ENCODE results near the gene TTC16. TPM values are rescaled to one million over a fixed set of nuclear protein-coding genes. Genes with fewer than 3 reads are reported as not detected.
"Not testable (repeated sequence)": the region's sequence is repeated elsewhere in the genome, so short reads cannot be mapped to it uniquely, and the experiment has no call there.

TTC16 gene
- total RNA-seq, 1 experiment from 2014 or later = 0.26 TPM

DNA sequence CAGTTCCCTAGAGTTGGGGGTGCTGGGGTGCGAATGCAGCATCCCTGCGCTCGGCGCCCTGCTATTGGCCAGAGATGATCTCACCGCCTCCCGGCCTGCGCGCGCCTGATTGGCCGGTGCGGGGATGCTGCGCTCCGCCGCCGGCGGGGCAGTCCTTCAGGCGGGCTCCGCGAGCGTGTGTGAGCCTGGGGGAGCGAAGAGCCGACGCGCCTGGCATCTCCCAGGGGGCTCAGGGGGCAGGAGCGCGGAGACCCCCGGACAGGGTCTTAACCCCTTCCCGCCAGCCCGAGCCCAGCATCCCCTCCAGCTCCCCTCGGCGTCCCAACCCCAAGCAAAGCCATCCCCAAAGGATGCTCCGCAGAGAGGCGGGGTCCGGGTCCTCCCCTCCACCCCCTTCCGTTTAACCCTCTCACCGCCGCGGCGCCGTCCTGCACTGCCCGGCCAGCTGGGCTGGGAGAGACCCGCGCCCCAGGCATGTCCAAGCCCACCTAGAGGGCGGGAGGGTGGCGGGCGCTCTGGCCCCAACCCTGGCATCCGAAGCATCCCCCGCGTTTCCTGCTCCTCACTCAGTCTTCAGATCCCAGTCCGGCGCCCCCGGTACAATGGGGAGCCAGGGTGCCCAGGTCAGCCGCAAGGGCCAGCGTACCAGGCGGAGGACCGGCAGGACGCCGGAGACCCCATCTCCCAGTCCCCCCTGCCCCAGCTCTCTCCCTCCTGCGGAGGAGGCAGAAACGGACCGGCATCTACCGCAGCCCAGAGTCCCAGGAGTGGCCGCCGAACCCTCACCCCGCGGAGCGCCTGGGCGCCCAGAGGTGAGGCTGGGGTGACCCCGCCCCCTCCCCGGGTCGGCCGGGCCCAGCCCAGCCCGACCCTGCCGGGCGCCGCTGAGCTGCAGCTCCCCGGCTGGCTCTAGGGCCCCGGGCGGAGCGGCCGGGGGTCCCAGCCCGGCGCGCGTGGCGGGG lies 38.5 kb downstream of the TTC16 start:
- ChIA-PET CTCF (no interaction called here), POLR2A (ENCODE audit: unreplicated experiment) (no interaction called here)
- H3K79me2 ChIP-seq (ENCODE audit: low read depth) = no peaks in the 10 kb centered on the region
- no peak overlapping the region for H2AFZ ChIP-seq
- no peak overlapping the region for H3K27ac ChIP-seq
- H3F3A ChIP-seq (ENCODE audit: insufficient read depth, low read depth) = no peaks in the 10 kb centered on the region; the same call in 1 of the 2 replicates
- no peaks in the 10 kb centered on the region for H4K20me1 ChIP-seq (ENCODE audit: insufficient read depth)
- no peaks in the 10 kb centered on the region for H3K9me3 ChIP-seq (ENCODE audit: insufficient read depth, low read depth)
- no peaks in the 10 kb centered on the region for H3K4me1 ChIP-seq (replicated peaks; ENCODE audit: insufficient read depth)
- intact Hi-C loops (cut with micrococcal nuclease; ENCODE audit: unreplicated experiment) = no loop called here
- H3K9me2 ChIP-seq (ENCODE audit: insufficient read depth) = no peaks in the 10 kb centered on the region
- H3K4me2 ChIP-seq = no peak overlapping the region
- peaks cover 49% of the 10 kb centered on the region for H3K27me3 ChIP-seq (ENCODE audit: insufficient read depth, low read depth)
- no peak overlapping the region for H3K4me3 ChIP-seq
- TF ChIP-seq, protein P1, sequence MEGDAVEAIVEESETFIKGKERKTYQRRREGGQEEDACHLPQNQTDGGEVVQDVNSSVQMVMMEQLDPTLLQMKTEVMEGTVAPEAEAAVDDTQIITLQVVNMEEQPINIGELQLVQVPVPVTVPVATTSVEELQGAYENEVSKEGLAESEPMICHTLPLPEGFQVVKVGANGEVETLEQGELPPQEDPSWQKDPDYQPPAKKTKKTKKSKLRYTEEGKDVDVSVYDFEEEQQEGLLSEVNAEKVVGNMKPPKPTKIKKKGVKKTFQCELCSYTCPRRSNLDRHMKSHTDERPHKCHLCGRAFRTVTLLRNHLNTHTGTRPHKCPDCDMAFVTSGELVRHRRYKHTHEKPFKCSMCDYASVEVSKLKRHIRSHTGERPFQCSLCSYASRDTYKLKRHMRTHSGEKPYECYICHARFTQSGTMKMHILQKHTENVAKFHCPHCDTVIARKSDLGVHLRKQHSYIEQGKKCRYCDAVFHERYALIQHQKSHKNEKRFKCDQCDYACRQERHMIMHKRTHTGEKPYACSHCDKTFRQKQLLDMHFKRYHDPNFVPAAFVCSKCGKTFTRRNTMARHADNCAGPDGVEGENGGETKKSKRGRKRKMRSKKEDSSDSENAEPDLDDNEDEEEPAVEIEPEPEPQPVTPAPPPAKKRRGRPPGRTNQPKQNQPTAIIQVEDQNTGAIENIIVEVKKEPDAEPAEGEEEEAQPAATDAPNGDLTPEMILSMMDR (conservative IDR thresholded peaks at IDR 0.05) = no peak
- TF ChIP-seq EZH2 (IDR thresholded peaks at IDR 0.05; ENCODE audit: low read depth) = no peak
- BruUV-seq (replicated peaks) = no TSS peak
- H3K36me3 ChIP-seq (ENCODE audit: low read depth) = no peaks in the 10 kb centered on the region
- DNase-seq = no peak

DNA sequence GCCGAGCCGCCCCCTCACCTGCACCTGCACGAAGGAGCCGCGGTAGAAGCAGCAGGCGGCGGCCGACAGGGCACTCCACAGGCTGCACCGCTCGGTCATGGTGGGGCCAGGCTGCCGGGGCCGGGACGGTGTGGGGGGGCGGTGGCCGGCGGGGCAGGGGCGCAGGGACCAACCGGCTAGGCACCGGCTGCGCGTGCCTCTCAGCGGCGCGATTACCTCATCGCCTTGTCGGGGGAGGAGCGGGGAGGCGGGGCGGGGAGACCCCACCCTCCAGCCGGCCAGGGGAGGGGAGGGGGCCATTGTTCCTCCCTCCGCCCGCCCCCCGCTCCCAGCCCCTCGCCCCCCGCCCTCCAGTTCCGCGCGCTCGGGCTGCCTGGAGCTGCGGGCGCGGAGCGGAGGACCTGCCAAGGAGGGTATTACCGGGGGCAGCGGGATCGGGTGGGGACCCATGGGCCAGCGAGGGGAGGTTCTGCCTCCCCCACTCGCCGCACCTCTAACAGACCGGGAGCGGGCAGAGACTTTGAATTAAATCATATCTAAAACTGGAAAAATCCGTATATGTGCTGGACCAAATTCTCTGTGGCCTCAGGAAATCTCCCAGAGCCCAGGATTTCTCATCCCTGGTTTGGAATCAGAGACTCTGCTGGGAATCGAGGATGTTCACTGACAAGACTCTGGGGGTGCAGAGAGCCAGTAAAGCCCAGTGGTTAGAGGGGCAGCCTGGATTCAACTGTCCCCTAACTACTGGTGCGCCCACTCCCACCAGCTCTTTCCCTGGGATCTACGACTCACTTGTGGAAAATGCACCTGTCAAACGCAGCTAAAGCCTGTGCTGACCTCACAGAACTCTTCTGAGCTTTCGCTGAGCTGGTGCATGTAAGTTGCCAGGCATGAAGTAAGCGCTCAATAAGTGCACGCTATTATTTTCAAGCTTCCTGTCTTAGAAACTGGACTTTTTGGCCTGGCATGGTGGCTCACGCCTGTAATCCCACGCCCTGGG lies 39.5 kb downstream of the TTC16 start:
- peaks cover 50% of the 10 kb centered on the region for H3K27me3 ChIP-seq (ENCODE audit: insufficient read depth, low read depth)
- H3K27ac ChIP-seq = no peak overlapping the region
- H3K4me2 ChIP-seq = no peak overlapping the region
- H4K20me1 ChIP-seq (ENCODE audit: insufficient read depth) = no peaks in the 10 kb centered on the region
- ChIA-PET POLR2A (ENCODE audit: unreplicated experiment) (no interaction called here), CTCF (interaction anchor here (0.6 to 1.0 kb wide), 2 partner anchors 10 to 121 kb away, joined by 3 to 8 read pairs; no protein-coding TSS in a partner anchor)
- no peaks in the 10 kb centered on the region for H3K79me2 ChIP-seq (ENCODE audit: low read depth)
- intact Hi-C loops (cut with micrococcal nuclease; ENCODE audit: unreplicated experiment) = no loop called here
- H2AFZ ChIP-seq = no peak overlapping the region
- no peaks in the 10 kb centered on the region; the same call in 1 of the 2 replicates for H3F3A ChIP-seq (ENCODE audit: insufficient read depth, low read depth)
- DNase-seq = no peak
- TF ChIP-seq, protein P1 (conservative IDR thresholded peaks at IDR 0.05) = no peak
- TF ChIP-seq EZH2 (IDR thresholded peaks at IDR 0.05; ENCODE audit: low read depth) = no peak
- no peak overlapping the region for H3K4me3 ChIP-seq
- no peaks in the 10 kb centered on the region for H3K4me1 ChIP-seq (replicated peaks; ENCODE audit: insufficient read depth)
- no peaks in the 10 kb centered on the region for H3K9me3 ChIP-seq (ENCODE audit: insufficient read depth, low read depth)
- no peaks in the 10 kb centered on the region for H3K9me2 ChIP-seq (ENCODE audit: insufficient read depth)
- no TSS peak for BruUV-seq (replicated peaks)
- H3K36me3 ChIP-seq (ENCODE audit: low read depth) = no peaks in the 10 kb centered on the region

DNA sequence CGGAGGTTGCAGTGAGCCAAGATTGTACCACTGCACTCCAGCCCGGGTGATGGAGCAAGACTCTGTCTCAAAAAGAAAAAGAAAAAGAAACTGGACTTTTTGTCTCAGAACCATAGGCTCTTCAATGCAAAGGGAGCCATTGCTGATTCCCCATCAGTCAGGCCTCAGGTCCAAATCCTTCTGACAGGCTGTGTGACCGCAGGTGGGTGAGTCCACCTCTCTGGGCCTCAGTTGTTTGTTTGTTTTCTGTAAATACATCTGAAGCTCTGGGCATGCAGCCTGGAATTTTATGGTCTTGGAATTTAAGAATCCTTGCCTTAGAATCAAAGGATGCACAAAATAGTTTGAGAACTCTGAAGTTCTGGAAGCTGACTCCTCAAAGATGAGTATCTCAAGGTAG lies 40.4 kb downstream of the TTC16 start:
- no peak overlapping the region for H2AFZ ChIP-seq
- no peaks in the 10 kb centered on the region for H3K9me2 ChIP-seq (ENCODE audit: insufficient read depth)
- H3K4me1 ChIP-seq (replicated peaks; ENCODE audit: insufficient read depth) = no peaks in the 10 kb centered on the region
- BruUV-seq (replicated peaks) = no TSS peak
- H3K4me3 ChIP-seq = no peak overlapping the region
- TF ChIP-seq, protein P1 (conservative IDR thresholded peaks at IDR 0.05) = no peak
- no peak for TF ChIP-seq EZH2 (IDR thresholded peaks at IDR 0.05; ENCODE audit: low read depth)
- H3K79me2 ChIP-seq (ENCODE audit: low read depth) = no peaks in the 10 kb centered on the region
- H3F3A ChIP-seq (ENCODE audit: insufficient read depth, low read depth) = no peaks in the 10 kb centered on the region; the same call in 1 of the 2 replicates
- no peak overlapping the region for H3K27ac ChIP-seq
- POLR2A ChIA-PET (ENCODE audit: unreplicated experiment) = interaction anchor here (0.6 kb wide), 1 partner anchor 50 kb away, joined by 3 read pairs; no protein-coding TSS in a partner anchor
- H3K4me2 ChIP-seq = no peak overlapping the region
- no peaks in the 10 kb centered on the region for H3K36me3 ChIP-seq (ENCODE audit: low read depth)
- H4K20me1 ChIP-seq (ENCODE audit: insufficient read depth) = no peaks in the 10 kb centered on the region
- peaks cover 54% of the 10 kb centered on the region for H3K27me3 ChIP-seq (ENCODE audit: insufficient read depth, low read depth)
- intact Hi-C loops (cut with micrococcal nuclease; ENCODE audit: unreplicated experiment) = no loop called here
- DNase-seq = no peak
- CTCF ChIA-PET = interaction anchor here (0.9 to 1.0 kb wide), 2 partner anchors 9 to 362 kb away, joined by 3 to 4 read pairs; no protein-coding TSS in a partner anchor
- no peaks in the 10 kb centered on the region for H3K9me3 ChIP-seq (ENCODE audit: insufficient read depth, low read depth)

- H3K4me1 ChIP-seq (replicated peaks; ENCODE audit: insufficient read depth); H3K79me2 ChIP-seq (ENCODE audit: low read depth); H3F3A ChIP-seq (ENCODE audit: insufficient read depth, low read depth); H3K27ac ChIP-seq; BruUV-seq (replicated peaks); H3K36me3 ChIP-seq (ENCODE audit: low read depth); H2AFZ ChIP-seq; H3K4me3 ChIP-seq; DNase-seq; H4K20me1 ChIP-seq (ENCODE audit: insufficient read depth); H3K9me3 ChIP-seq (ENCODE audit: insufficient read depth, low read depth); intact Hi-C loops (cut with micrococcal nuclease; ENCODE audit: unreplicated experiment); H3K9me2 ChIP-seq (ENCODE audit: insufficient read depth); H3K4me2 ChIP-seq: not testable (repeated sequence)
- POLR2A ChIA-PET (ENCODE audit: unreplicated experiment) = interaction anchor here (0.6 kb wide), 1 partner anchor 50 kb away, joined by 3 read pairs; no protein-coding TSS in a partner anchor
- H3K27me3 ChIP-seq (ENCODE audit: insufficient read depth, low read depth) = peaks cover 59% of the 10 kb centered on the region
- CTCF ChIA-PET = interaction anchor here (0.6 to 0.9 kb wide), 2 partner anchors 41 to 361 kb away, joined by 4 to 5 read pairs; no protein-coding TSS in a partner anchor
These were observed 40.9 kb downstream of the TTC16 start for GRCh38 chr9:127756776-127757175.
